Stimulated activated CD4-positive, alpha-beta T cell treated with anti-CD3 and anti-CD28 coated beads, Interleukin-2, amount 100 ng/mL, for 4 hours (primary cell): Measurements from ENCODE around the gene PPP2CA.
A peak's percentile ranks its signal among the peaks of the same experiment; 100 is the strongest.
"Not testable (repeated sequence)": the region's sequence is repeated elsewhere in the genome, so short reads cannot be mapped to it uniquely, and the experiment has no call there.

ENCODE experiments used
- DNase-seq: peaks from one replicate; pipeline ENCODE4 v3.0.0-alpha.2; 2020; ENCODE audit warnings: low read depth

Gene PPP2CA

GRCh38 chr5:134245101-134245604, 19.3 kb upstream of the PPP2CA start:
- DNase-seq: no peak

- no peak for DNase-seq
These were observed 16.3 kb upstream of the PPP2CA start for GRCh38 chr5:134242146-134242545.

- no peak for DNase-seq
These were observed 14.6 kb upstream of the PPP2CA start for GRCh38 chr5:134240421-134240962.

GRCh38 chr5:134236820-134237219, 10.9 kb upstream of the PPP2CA start:
- DNase-seq: no peak

GRCh38 chr5:134236318-134236717, 10.4 kb upstream of the PPP2CA start:
- no peak for DNase-seq

DNA sequence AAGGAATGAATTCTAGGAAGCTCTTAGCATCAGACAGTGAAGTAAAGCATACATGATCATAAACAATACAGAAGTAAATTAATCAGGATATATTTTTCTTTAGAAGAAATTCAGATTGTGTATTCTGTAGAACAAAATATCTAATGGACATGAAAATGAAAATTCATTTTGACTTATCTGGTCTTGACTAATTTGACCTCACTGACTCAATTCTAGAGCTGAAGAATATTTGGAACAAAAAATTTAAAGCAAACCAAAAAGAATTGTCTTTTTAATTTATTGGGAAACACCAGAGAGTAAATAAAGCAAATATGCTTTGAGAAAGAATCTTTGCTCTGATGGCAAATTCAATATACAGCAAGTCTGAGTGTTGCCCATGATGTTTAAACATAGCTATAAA, 2.8 kb upstream of the PPP2CA start:
- no peak for DNase-seq

- DNase-seq: no peak
These were observed 1.9 kb upstream of the PPP2CA start for GRCh38 chr5:134227776-134228175.

DNA sequence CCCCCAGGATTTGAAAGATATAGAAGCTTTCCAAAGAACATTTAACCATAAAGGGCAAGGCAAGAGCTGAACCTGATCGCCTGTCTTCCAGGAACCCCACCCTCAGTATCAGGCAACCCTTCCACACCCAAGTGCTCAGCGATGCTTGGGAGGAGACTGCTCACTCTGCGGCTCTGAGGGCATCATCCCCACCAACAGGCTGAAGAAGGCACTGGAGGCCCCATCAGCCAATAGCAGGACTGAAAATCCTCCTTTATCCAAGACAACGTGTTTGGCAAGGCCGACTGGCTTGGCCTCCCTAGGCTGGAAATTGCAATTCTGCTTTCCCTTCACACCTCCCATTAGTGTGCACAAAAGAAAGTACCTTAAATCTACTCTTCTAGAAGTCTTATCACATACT, 1.4 kb upstream of the PPP2CA start:
- DNase-seq: no peak

DNA sequence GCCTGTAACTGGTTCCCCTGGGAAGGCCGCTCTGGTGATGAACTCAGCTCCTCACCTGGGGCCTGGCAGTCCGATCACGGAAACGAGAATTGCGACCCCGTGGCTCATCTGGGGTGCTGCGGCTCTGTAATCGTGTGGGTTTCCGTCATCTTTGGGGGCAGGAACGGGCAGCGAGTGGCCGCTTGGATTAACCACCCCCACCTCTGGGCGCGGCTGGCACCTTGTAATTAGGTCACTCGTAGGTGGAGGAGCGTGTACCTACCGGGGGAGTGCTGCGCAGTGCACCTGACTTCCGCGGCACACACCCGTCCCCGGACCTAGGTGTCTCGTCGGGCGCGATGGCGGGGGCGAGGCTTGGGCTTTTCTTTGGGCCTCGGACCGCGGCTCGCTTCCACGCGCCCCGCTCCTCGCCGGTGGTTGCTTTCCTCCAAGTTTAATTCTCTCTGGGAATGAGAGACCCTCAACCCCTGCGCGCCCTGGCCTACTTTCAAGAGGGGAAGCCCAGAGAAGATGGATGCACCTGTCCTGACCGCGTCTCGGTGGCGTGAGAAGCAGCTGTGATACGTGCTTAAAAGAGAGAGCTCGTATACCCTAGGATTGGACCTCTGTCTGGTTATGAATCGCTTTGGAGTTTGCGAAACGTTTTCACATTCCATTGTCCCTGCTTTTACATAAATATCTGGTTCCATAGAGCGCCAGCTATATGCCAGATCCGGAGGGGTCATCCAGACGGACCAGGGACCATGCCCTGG, 744 bp upstream of the PPP2CA start:
- DNase-seq: peak; percentile 59

DNA sequence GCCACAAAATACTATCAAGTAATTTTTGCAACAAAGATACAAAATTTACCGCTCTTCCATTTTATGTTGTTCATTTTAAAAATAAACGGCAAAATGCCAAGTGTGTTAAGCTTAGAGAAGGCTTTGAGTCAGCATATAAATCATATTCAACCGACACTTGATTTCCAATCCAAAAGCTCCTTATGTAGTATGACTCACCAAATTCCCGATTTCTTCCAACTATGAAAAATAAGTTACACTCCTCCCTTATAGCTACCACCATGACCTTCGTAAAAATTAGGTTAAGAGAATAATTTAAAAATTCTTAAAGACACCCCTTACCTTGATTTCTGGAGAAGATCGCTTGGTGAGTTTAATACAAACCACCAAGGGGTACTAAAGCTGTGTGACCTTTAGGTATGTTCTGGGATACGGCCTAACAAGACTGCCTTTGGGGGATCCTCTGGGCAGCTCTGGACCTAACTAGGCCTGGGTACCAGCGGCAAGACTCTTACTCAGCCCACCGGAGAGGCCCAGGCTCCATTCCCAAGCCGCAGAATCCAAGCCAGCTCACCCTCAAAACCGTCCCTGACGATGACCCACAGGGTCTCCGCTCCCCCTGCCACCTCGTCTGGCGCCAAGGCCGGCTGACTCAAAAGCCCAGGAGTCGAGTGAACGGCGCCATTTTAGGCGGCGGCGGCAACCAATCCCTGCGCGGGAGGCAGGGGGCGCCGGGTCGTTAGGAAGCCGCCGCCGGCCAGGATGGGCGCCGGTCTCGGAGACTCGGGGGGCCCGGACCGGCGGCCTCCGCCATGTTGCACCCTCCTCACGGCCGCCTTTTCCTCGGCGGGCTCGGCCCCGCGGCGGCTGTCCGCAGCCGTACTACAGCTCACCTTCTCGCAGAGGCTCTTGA, 739 bp downstream of the PPP2CA start:
- peak; percentile 32 for DNase-seq

- no peak for DNase-seq
These were observed 2.2 kb downstream of the PPP2CA start for GRCh38 chr5:134223406-134224248.

DNA sequence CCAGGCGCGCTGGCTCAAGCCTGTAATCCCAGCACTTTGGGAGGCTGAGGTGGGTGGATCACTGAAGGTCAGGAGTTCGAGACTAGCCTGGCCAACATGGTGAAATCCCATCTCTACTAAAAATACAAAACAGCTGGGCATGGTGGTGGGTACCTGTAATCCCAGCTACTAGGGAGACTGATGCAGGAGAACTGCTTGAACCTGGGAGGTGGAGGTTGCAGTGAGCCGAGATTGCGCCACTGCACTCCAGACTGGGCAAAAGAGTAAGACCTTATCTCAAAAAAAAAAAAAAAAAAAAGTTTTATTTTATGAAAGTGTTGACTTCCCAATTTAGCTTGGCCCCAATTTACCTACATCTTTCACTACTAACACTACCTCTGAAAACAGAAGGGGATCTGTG, 4.2 kb downstream of the PPP2CA start:
- not testable (repeated sequence) for DNase-seq

- DNase-seq: no peak
These were observed 10.1 kb downstream of the PPP2CA start for GRCh38 chr5:134215757-134216156.

GRCh38 chr5:134211263-134212031, 14.4 kb downstream of the PPP2CA start:
- DNase-seq: not testable (repeated sequence)

GRCh38 chr5:134209477-134210245, 16.2 kb downstream of the PPP2CA start:
- no peak for DNase-seq

DNA sequence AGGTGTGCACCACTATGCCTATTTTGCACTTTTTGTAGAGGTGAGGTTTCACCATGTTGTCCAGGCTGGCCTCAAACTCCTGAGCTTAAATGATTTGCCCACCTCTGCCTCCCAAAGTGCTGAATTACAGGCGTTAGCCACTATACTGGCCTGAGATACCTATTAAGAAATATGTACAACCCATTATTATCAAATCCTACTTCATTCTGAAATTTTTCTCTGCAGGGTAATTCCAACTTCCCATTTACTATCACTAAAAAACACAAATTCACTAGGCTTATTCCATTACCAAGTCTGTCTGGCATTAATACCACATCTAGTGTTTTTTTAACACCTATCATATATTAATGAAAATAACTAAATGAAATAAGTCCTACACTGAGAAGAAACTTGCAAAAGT, 18.2 kb downstream of the PPP2CA start:
- DNase-seq: no peak

DNA sequence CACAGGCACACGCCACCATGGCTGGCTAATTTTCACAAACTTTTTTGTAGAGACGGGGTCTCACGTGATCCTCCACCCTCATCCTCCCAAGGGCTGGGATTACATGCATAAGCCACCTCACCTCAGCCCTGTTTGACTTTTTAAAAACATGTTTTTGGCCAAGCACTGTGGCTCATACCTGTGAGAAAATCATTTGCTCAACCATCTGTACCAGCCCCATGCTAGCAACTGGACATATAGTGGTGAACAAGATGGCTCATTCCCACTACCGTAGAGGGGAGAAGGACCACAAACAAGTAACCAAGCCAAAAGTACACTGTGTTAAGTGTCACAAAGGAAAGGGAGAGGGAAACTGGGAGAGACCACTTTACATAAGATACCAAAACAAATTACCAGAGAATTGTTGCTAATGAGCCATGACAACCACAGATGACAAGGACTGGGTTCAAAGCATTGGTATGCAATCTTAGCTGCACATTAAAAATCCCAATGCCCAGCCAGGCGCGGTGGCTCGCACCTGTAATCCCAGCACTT, 19.2 kb downstream of the PPP2CA start:
- no peak for DNase-seq

GRCh38 chr5:134204575-134204974, 21.3 kb downstream of the PPP2CA start:
- no peak for DNase-seq

DNA sequence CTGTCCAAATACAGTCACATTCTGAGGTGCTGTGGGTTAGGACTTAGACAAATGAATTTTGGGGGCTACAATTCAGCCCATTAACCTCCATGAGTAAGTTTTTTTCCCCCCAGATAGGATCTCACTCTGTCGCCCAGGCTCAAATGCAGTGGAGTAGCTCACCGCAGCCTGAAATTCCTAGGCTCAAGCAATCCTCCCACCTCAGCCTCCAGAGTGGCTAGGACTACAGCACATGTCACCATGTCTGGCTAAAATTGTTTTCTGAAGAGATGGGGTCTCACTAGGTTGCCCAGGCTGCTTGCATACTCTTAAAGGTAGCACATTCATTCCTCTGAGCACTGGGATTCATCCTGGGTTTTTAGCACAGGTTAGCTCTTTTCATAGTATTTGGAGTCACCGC, 22.2 kb downstream of the PPP2CA start:
- no peak for DNase-seq

DNA sequence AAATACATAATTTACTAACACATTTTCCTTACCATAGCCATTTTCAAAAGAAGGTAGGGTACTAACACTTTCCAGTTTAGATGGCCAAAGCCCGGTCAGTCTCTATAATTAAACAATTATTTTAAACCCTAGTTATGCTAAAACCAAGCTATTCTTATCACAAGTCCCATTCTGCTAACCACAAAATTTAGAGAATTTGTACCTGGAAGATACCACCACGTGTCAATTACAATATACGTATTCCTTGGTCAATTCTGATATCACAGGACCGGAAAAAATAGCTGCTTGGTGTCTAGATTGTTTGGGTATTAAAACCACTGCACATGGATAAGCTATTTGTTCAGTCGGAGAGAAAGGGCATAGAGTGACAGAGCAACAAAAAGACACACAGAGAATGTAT, 30.2 kb downstream of the PPP2CA start:
- no peak for DNase-seq
